ENCODE measurements around the gene GRIK3. TPM values are rescaled to one million over a fixed set of nuclear protein-coding genes. Genes with fewer than 3 reads are reported as not detected.

GRIK3 gene
- total and polyA plus RNA-seq, 2 experiments from 2014 or later = 0.31 to 2.9 TPM

DNA sequence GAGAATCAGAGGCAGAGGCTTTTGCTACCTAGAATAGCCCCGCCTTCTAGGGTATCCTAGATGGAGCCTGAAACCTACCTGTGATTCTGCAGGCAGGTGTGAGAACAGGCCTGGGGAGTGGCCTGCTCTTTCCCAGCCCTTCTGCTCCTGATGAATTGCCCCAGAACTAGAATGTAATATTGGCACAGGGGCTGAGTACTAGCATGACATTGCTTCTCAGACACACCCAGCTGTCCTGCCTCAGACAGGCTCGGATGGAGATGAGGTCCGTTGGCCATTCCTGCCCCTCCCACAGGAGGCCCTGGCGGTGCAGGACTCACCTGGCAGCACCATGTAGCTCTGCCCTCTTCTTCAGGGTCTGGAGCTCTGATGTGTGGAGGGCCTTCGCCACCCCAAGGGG lies 237.6 kb downstream of the GRIK3 start:
- DNase-seq (ENCODE audit: low spot score) = no peak
- H3K27me3 Mint-ChIP-seq (ENCODE audit: insufficient read depth, low read depth, poor library complexity) = peaks cover 9% of the 10 kb centered on the region
- H3K4me3 Mint-ChIP-seq = no peak overlapping the region
- H3K4me1 Mint-ChIP-seq = no peaks in the 10 kb centered on the region
- Histone ChIP-seq H3K9me2 (ENCODE audit: insufficient read depth) (no peaks in the 10 kb centered on the region), H3K4me2 (no peak overlapping the region), H3K4me3 (no peak overlapping the region), H3K36me3 (ENCODE audit: insufficient read depth) (no peaks in the 10 kb centered on the region), H3F3A (replicated peaks; ENCODE audit: low read depth) (no peaks in the 10 kb centered on the region), H3K27ac (ENCODE audit: low read depth) (no peak overlapping the region), H2AFZ (no peak overlapping the region), H3K4me1 (ENCODE audit: insufficient read depth) (no peaks in the 10 kb centered on the region), H3K27me3 (ENCODE audit: insufficient read depth) (no peaks in the 10 kb centered on the region), H4K20me1 (replicated peaks; ENCODE audit: insufficient read depth) (no peaks in the 10 kb centered on the region), H3K79me2 (replicated peaks; ENCODE audit: insufficient read depth) (no peaks in the 10 kb centered on the region)
- no peak for ATAC-seq
- no peak overlapping the region for H3K27ac Mint-ChIP-seq
- TF ChIP-seq POLR2AphosphoS5 (IDR thresholded peaks at IDR 0.05; ENCODE audit: low read depth) (no peak), NANOG (IDR thresholded peaks at IDR 0.05; ENCODE audit: borderline replicate concordance) (no peak), CREB1 (CRISPR knock-in tag; IDR thresholded peaks at IDR 0.05; ENCODE audit: low read depth) (no peak), ZNF114 (CRISPR knock-in tag; IDR thresholded peaks at IDR 0.05) (no peak), JUNB (IDR thresholded peaks at IDR 0.05; ENCODE audit: unreplicated experiment) (no peak), ZNF331 (CRISPR knock-in tag; IDR thresholded peaks at IDR 0.05; ENCODE audit: low read depth) (no peak), EZH2 (IDR thresholded peaks at IDR 0.05; ENCODE audit: low read depth, unreplicated experiment) (no peak), STAT1 (IDR thresholded peaks at IDR 0.05; ENCODE audit: unreplicated experiment) (no peak), EZH2phosphoT487 (IDR thresholded peaks at IDR 0.05; ENCODE audit: unreplicated experiment) (no peak)
- TF ChIP-seq, protein P1, sequence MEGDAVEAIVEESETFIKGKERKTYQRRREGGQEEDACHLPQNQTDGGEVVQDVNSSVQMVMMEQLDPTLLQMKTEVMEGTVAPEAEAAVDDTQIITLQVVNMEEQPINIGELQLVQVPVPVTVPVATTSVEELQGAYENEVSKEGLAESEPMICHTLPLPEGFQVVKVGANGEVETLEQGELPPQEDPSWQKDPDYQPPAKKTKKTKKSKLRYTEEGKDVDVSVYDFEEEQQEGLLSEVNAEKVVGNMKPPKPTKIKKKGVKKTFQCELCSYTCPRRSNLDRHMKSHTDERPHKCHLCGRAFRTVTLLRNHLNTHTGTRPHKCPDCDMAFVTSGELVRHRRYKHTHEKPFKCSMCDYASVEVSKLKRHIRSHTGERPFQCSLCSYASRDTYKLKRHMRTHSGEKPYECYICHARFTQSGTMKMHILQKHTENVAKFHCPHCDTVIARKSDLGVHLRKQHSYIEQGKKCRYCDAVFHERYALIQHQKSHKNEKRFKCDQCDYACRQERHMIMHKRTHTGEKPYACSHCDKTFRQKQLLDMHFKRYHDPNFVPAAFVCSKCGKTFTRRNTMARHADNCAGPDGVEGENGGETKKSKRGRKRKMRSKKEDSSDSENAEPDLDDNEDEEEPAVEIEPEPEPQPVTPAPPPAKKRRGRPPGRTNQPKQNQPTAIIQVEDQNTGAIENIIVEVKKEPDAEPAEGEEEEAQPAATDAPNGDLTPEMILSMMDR (conservative IDR thresholded peaks at IDR 0.05; ENCODE audit: low read depth in 2 of 2) = no peak
- TF ChIP-seq, protein P2, sequence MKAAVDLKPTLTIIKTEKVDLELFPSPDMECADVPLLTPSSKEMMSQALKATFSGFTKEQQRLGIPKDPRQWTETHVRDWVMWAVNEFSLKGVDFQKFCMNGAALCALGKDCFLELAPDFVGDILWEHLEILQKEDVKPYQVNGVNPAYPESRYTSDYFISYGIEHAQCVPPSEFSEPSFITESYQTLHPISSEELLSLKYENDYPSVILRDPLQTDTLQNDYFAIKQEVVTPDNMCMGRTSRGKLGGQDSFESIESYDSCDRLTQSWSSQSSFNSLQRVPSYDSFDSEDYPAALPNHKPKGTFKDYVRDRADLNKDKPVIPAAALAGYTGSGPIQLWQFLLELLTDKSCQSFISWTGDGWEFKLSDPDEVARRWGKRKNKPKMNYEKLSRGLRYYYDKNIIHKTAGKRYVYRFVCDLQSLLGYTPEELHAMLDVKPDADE (IDR thresholded peaks at IDR 0.05) = no peak
- TF ChIP-seq, protein P3, sequence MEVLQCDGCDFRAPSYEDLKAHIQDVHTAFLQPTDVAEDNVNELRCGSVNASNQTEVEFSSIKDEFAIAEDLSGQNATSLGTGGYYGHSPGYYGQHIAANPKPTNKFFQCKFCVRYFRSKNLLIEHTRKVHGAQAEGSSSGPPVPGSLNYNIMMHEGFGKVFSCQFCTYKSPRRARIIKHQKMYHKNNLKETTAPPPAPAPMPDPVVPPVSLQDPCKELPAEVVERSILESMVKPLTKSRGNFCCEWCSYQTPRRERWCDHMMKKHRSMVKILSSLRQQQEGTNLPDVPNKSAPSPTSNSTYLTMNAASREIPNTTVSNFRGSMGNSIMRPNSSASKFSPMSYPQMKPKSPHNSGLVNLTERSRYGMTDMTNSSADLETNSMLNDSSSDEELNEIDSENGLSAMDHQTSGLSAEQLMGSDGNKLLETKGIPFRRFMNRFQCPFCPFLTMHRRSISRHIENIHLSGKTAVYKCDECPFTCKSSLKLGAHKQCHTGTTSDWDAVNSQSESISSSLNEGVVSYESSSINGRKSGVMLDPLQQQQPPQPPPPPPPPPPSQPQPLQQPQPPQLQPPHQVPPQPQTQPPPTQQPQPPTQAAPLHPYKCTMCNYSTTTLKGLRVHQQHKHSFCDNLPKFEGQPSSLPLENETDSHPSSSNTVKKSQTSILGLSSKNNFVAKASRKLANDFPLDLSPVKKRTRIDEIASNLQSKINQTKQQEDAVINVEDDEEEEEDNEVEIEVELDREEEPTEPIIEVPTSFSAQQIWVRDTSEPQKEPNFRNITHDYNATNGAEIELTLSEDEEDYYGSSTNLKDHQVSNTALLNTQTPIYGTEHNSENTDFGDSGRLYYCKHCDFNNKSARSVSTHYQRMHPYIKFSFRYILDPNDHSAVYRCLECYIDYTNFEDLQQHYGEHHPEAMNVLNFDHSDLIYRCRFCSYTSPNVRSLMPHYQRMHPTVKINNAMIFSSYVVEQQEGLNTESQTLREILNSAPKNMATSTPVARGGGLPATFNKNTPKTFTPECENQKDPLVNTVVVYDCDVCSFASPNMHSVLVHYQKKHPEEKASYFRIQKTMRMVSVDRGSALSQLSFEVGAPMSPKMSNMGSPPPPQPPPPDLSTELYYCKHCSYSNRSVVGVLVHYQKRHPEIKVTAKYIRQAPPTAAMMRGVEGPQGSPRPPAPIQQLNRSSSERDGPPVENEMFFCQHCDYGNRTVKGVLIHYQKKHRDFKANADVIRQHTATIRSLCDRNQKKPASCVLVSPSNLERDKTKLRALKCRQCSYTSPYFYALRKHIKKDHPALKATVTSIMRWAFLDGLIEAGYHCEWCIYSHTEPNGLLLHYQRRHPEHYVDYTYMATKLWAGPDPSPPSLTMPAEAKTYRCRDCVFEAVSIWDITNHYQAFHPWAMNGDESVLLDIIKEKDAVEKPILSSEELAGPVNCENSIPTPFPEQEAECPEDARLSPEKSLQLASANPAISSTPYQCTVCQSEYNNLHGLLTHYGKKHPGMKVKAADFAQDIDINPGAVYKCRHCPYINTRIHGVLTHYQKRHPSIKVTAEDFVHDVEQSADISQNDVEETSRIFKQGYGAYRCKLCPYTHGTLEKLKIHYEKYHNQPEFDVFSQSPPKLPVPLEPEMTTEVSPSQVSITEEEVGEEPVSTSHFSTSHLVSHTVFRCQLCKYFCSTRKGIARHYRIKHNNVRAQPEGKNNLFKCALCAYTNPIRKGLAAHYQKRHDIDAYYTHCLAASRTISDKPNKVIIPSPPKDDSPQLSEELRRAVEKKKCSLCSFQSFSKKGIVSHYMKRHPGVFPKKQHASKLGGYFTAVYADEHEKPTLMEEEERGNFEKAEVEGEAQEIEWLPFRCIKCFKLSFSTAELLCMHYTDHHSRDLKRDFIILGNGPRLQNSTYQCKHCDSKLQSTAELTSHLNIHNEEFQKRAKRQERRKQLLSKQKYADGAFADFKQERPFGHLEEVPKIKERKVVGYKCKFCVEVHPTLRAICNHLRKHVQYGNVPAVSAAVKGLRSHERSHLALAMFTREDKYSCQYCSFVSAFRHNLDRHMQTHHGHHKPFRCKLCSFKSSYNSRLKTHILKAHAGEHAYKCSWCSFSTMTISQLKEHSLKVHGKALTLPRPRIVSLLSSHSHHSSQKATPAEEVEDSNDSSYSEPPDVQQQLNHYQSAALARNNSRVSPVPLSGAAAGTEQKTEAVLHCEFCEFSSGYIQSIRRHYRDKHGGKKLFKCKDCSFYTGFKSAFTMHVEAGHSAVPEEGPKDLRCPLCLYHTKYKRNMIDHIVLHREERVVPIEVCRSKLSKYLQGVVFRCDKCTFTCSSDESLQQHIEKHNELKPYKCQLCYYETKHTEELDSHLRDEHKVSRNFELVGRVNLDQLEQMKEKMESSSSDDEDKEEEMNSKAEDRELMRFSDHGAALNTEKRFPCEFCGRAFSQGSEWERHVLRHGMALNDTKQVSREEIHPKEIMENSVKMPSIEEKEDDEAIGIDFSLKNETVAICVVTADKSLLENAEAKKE (CRISPR knock-in tag; IDR thresholded peaks at IDR 0.05) = no peak
- TF ChIP-seq, protein P4, sequence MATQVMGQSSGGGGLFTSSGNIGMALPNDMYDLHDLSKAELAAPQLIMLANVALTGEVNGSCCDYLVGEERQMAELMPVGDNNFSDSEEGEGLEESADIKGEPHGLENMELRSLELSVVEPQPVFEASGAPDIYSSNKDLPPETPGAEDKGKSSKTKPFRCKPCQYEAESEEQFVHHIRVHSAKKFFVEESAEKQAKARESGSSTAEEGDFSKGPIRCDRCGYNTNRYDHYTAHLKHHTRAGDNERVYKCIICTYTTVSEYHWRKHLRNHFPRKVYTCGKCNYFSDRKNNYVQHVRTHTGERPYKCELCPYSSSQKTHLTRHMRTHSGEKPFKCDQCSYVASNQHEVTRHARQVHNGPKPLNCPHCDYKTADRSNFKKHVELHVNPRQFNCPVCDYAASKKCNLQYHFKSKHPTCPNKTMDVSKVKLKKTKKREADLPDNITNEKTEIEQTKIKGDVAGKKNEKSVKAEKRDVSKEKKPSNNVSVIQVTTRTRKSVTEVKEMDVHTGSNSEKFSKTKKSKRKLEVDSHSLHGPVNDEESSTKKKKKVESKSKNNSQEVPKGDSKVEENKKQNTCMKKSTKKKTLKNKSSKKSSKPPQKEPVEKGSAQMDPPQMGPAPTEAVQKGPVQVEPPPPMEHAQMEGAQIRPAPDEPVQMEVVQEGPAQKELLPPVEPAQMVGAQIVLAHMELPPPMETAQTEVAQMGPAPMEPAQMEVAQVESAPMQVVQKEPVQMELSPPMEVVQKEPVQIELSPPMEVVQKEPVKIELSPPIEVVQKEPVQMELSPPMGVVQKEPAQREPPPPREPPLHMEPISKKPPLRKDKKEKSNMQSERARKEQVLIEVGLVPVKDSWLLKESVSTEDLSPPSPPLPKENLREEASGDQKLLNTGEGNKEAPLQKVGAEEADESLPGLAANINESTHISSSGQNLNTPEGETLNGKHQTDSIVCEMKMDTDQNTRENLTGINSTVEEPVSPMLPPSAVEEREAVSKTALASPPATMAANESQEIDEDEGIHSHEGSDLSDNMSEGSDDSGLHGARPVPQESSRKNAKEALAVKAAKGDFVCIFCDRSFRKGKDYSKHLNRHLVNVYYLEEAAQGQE (IDR thresholded peaks at IDR 0.05; ENCODE audit: unreplicated experiment) = no peak
- 0 out of 3 replicates have a peak, but pooled peaks cover 3% of the 10 kb centered on the region for H3K9me3 Mint-ChIP-seq
- no peaks in the 10 kb centered on the region; the same call in 2 of the 3 replicates for H3K36me3 Mint-ChIP-seq (ENCODE audit: low read depth)
